Activated CD4-positive, alpha-beta T cell treated with anti-CD3 and anti-CD28 coated beads for 36 hours (primary cell): ENCODE results near the gene MAPRE2. TPM values are rescaled to one million over a fixed set of nuclear protein-coding genes. Genes with fewer than 3 reads are reported as not detected.

Experiments used
- ATAC-seq: fragments of 200-7000 bp; cut with Tn5 transposase; one replicate; pipeline ENCODE4 v1.10.0; 2021; ENCODE audit warnings: mild to moderate bottlenecking, moderate library complexity
- CTCF ChIA-PET: fragments of 350-600 bp; sonication (Branson Sonifier 250); formaldehyde crosslinking; loops from one replicate; lab custom pipeline; 2021; ENCODE audit warnings: antibody characterized with exemption; lab: Charles Lee
- POLR2A ChIA-PET: fragments of 350-600 bp; sonication (Branson Sonifier 250); formaldehyde crosslinking; loops from one replicate; lab custom pipeline; 2021; ENCODE audit warnings: antibody characterized with exemption, inconsistent platforms; lab: Charles Lee
- DNase-seq: peaks from one replicate; pipeline ENCODE4 v3.0.0-alpha.2; 2020
- H3K27ac Mint-ChIP-seq: one replicate; pipeline ENCODE4 v1.8.0; 2021; ENCODE audit warnings: mixed read lengths
- H3K27me3 Mint-ChIP-seq: one replicate; pipeline ENCODE4 v1.8.0; 2021; ENCODE audit warnings: mixed read lengths
- H3K36me3 Mint-ChIP-seq: one replicate; pipeline ENCODE4 v1.8.0; 2021; ENCODE audit warnings: low read depth, mixed read lengths
- H3K4me1 Mint-ChIP-seq: one replicate; pipeline ENCODE4 v1.8.0; 2021; ENCODE audit warnings: mixed read lengths
- H3K4me3 Mint-ChIP-seq: one replicate; pipeline ENCODE4 v1.8.0; 2021; ENCODE audit warnings: mild to moderate bottlenecking, moderate library complexity, mixed read lengths
- H3K9me3 Mint-ChIP-seq: one replicate; pipeline ENCODE4 v1.8.0; 2021; ENCODE audit warnings: low read depth, mixed read lengths
- intact Hi-C, 2 experiments: fragments of 100-400 bp; cut with DNase I in 1 of 2; cut with micrococcal nuclease in 1 of 2; formaldehyde crosslinking; loops; one replicate each; pipeline versions ENCODE4 v1.14.2 to v1.15.1; 2022 to 2024; cut with DNase I, micrococcal nuclease
- total RNA-seq, 2 experiments: library from RNA; stranded (reverse); gene quantifications; one replicate each; pipeline ENCODE4 v1.2.3, GENCODE V29; 2021

The MAPRE2 gene
- total RNA-seq, 2 experiments from 2014 or later, result 59.4 to 83.8 TPM

- CTCF ChIA-PET, result interaction anchor here (1.1 to 2.0 kb wide), 3 partner anchors 14 to 54 kb away, joined by 3 to 6 read pairs (median 4); no protein-coding TSS in a partner anchor
- POLR2A ChIA-PET, result no interaction called here
- no peaks in the 10 kb centered on the region for H3K27me3 Mint-ChIP-seq
- DNase-seq (no peak), ATAC-seq (no peak)
- no peak overlapping the region for H3K4me3 Mint-ChIP-seq
- intact Hi-C loops, result no loop called here
- H3K36me3 Mint-ChIP-seq, result peaks cover 3% of the 10 kb centered on the region
- peaks cover 43% of the 10 kb centered on the region for H3K4me1 Mint-ChIP-seq
- H3K27ac Mint-ChIP-seq, result no peak overlapping the region
- no peaks in the 10 kb centered on the region for H3K9me3 Mint-ChIP-seq
Observed at GRCh38 chr18:35060122-35060815, 19.1 kb downstream of the MAPRE2 start.

- no peak overlapping the region for H3K4me3 Mint-ChIP-seq
- ChIA-PET CTCF (interaction anchor here (1.7 kb wide), 1 partner anchor 32 kb away, joined by 3 read pairs; no protein-coding TSS in a partner anchor), POLR2A (no interaction called here)
- ATAC-seq (no peak), DNase-seq (no peak)
- intact Hi-C loops, result no loop called here
- H3K9me3 Mint-ChIP-seq, result no peaks in the 10 kb centered on the region
- no peak overlapping the region for H3K27ac Mint-ChIP-seq
- H3K4me1 Mint-ChIP-seq, result peaks cover 46% of the 10 kb centered on the region
- H3K36me3 Mint-ChIP-seq, result peaks cover 3% of the 10 kb centered on the region
- H3K27me3 Mint-ChIP-seq, result no peaks in the 10 kb centered on the region
Observed at GRCh38 chr18:35061336-35061735, 20.1 kb downstream of the MAPRE2 start.

- H3K9me3 Mint-ChIP-seq, result no peaks in the 10 kb centered on the region
- peak overlapping the region; percentile 39 for H3K27ac Mint-ChIP-seq
- no peaks in the 10 kb centered on the region for H3K27me3 Mint-ChIP-seq
- ChIA-PET CTCF (no interaction called here), POLR2A (no interaction called here)
- no peak for ATAC-seq
- DNase-seq, result no peak
- intact Hi-C loops, result no loop called here
- H3K4me3 Mint-ChIP-seq, result no peak overlapping the region
- H3K36me3 Mint-ChIP-seq, result peaks cover 3% of the 10 kb centered on the region
- H3K4me1 Mint-ChIP-seq, result peaks cover 48% of the 10 kb centered on the region
Observed at GRCh38 chr18:35061804-35062203, 20.6 kb downstream of the MAPRE2 start.

- H3K4me3 Mint-ChIP-seq, result no peak overlapping the region
- no peaks in the 10 kb centered on the region for H3K27me3 Mint-ChIP-seq
- ChIA-PET CTCF (no interaction called here), POLR2A (no interaction called here)
- intact Hi-C loops, result no loop called here
- DNase-seq (no peak), ATAC-seq (no peak)
- peaks cover 50% of the 10 kb centered on the region for H3K4me1 Mint-ChIP-seq
- no peak overlapping the region for H3K27ac Mint-ChIP-seq
- peaks cover 3% of the 10 kb centered on the region for H3K36me3 Mint-ChIP-seq
- no peaks in the 10 kb centered on the region for H3K9me3 Mint-ChIP-seq
Observed at GRCh38 chr18:35062408-35062807, 21.2 kb downstream of the MAPRE2 start.

GRCh38 chr18:35063875-35064690 lies 22.9 kb downstream of the MAPRE2 start:
- H3K36me3 Mint-ChIP-seq, result no peaks in the 10 kb centered on the region
- no peaks in the 10 kb centered on the region for H3K27me3 Mint-ChIP-seq
- DNase-seq, result no peak
- H3K4me3 Mint-ChIP-seq, result no peak overlapping the region
- ChIA-PET POLR2A (no interaction called here), CTCF (interaction anchor here (0.7 kb wide), 1 partner anchor 10 kb away, joined by 4 read pairs; no protein-coding TSS in a partner anchor)
- intact Hi-C loops, result no loop called here
- no peak overlapping the region for H3K27ac Mint-ChIP-seq
- no peaks in the 10 kb centered on the region for H3K9me3 Mint-ChIP-seq
- H3K4me1 Mint-ChIP-seq, result peaks cover 46% of the 10 kb centered on the region
- ATAC-seq, result no peak

DNA sequence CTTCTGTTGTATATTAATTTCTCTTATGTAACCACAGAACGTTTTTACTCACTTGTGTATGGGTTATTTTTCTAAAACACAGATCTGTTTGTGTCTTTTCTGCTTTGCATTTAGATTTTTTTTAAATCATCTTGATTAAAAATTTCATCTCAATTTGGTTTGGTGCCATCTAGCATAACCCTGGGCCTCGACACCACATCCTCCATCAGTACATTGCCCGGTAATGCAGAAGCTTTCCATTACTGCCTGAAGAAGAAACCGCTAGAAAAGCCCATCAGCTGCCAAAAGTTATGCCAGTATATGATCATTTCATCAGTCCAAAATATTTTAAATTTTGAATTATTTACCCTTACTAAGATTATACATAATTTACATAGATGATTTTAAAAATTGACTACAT lies 26.2 kb downstream of the MAPRE2 start:
- ChIA-PET CTCF (interaction anchor here (0.7 to 0.8 kb wide), 2 partner anchors 164 to 221 kb away, joined by 3 read pairs; no protein-coding TSS in a partner anchor), POLR2A (no interaction called here)
- ATAC-seq (no peak), DNase-seq (no peak)
- no peak overlapping the region for H3K27ac Mint-ChIP-seq
- no peaks in the 10 kb centered on the region for H3K9me3 Mint-ChIP-seq
- intact Hi-C loops, result no loop called here
- no peaks in the 10 kb centered on the region for H3K27me3 Mint-ChIP-seq
- peaks cover 13% of the 10 kb centered on the region for H3K36me3 Mint-ChIP-seq
- peaks cover 37% of the 10 kb centered on the region for H3K4me1 Mint-ChIP-seq
- no peak overlapping the region for H3K4me3 Mint-ChIP-seq

DNA sequence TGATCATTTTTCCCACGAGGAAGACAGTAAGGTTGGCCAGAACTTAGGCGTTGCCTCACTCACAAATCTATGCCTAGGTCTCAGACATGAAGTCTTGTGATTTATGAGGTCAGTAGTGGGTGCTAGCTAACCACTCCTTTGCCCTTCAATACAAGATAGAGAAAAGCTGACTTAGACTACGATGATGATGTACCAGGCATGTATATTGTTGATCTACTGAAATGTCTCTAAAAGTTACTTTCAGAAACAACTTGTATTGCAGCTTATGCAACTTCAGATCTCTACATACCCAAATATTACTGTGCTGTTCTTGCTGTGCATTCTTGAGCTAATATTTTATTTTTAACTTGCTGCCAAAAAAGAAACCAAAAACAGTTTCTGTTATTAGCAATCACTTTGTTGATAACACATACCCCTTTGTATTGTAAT lies 30.6 kb downstream of the MAPRE2 start:
- Mint-ChIP-seq H3K9me3 (no peaks in the 10 kb centered on the region), H3K4me3 (no peak overlapping the region), H3K36me3 (peaks cover 26% of the 10 kb centered on the region), H3K27ac (no peak overlapping the region), H3K4me1 (peaks cover 43% of the 10 kb centered on the region), H3K27me3 (no peaks in the 10 kb centered on the region)
- intact Hi-C loops, result no loop called here
- POLR2A ChIA-PET, result no interaction called here
- DNase-seq (no peak), ATAC-seq (peak; percentile 44)
- CTCF ChIA-PET, result interaction anchor here (0.7 to 3.2 kb wide), 4 partner anchors 14 to 43 kb away, joined by 3 to 21 read pairs (median 4); no protein-coding TSS in a partner anchor

DNA sequence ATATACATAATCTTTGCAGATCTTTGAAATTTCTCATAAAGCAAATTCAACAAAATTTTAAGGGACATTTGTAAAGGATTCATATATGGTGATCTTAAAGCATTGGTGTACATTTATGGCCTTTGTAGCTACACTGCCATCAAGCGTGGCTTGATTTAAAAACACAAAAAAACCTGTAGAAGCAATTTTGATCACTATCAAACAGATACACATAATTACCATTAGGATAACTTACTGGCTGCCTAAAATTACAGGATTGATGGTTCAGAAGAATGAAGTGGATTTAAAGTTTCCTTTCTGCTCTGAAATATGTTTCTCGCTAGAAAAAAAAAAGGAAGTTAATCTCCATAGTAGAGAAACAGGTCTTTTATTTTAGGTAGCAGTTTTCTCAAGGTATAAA lies 31.4 kb downstream of the MAPRE2 start:
- no peak overlapping the region for H3K4me3 Mint-ChIP-seq
- no peaks in the 10 kb centered on the region for H3K27me3 Mint-ChIP-seq
- ATAC-seq (no peak), DNase-seq (no peak)
- no peak overlapping the region for H3K27ac Mint-ChIP-seq
- ChIA-PET POLR2A (no interaction called here), CTCF (interaction anchor here (3.2 kb wide), 1 partner anchor 13 kb away, joined by 21 read pairs; no protein-coding TSS in a partner anchor)
- no peaks in the 10 kb centered on the region for H3K9me3 Mint-ChIP-seq
- intact Hi-C loops, result no loop called here
- peaks cover 43% of the 10 kb centered on the region for H3K4me1 Mint-ChIP-seq
- peaks cover 30% of the 10 kb centered on the region for H3K36me3 Mint-ChIP-seq

- H3K27ac Mint-ChIP-seq, result no peak overlapping the region
- H3K4me3 Mint-ChIP-seq, result no peak overlapping the region
- H3K36me3 Mint-ChIP-seq, result peaks cover 30% of the 10 kb centered on the region
- H3K9me3 Mint-ChIP-seq, result no peaks in the 10 kb centered on the region
- peaks cover 44% of the 10 kb centered on the region for H3K4me1 Mint-ChIP-seq
- CTCF ChIA-PET, result interaction anchor here (0.8 to 3.2 kb wide), 5 partner anchors 12 to 141 kb away, joined by 3 to 21 read pairs (median 5); no protein-coding TSS in a partner anchor
- DNase-seq (no peak), ATAC-seq (no peak)
- intact Hi-C loops, result no loop called here
- no peaks in the 10 kb centered on the region for H3K27me3 Mint-ChIP-seq
- POLR2A ChIA-PET, result no interaction called here
Observed at GRCh38 chr18:35073186-35074105, 32.2 kb downstream of the MAPRE2 start.

DNA sequence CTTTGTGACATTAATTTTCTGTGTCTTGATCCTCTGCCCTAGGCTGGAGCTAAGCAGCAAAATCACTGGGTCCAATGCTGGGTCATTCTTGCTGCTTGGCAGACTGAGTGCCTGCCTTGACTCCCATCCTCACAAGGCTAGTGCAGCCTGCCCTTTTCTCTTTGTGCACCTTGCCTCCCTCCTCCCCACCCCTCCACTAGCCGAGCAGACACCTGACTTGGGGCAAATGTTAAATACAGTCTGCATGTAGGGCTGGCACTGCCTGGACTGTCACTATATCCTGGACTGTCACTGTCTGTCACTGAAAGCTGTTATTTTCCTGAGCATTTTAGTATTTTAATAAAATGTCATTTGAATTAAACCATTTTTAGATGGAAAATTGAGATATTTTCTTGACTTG lies 33.4 kb downstream of the MAPRE2 start:
- DNase-seq (no peak), ATAC-seq (no peak)
- Mint-ChIP-seq H3K27ac (no peak overlapping the region), H3K27me3 (no peaks in the 10 kb centered on the region), H3K4me3 (no peak overlapping the region), H3K9me3 (no peaks in the 10 kb centered on the region), H3K4me1 (peaks cover 46% of the 10 kb centered on the region), H3K36me3 (peaks cover 40% of the 10 kb centered on the region)
- ChIA-PET POLR2A (no interaction called here), CTCF (interaction anchor here (0.8 to 3.2 kb wide), 6 partner anchors 10 to 281 kb away, joined by 3 to 21 read pairs (median 4); no protein-coding TSS in a partner anchor)
- intact Hi-C loops, result no loop called here

DNA sequence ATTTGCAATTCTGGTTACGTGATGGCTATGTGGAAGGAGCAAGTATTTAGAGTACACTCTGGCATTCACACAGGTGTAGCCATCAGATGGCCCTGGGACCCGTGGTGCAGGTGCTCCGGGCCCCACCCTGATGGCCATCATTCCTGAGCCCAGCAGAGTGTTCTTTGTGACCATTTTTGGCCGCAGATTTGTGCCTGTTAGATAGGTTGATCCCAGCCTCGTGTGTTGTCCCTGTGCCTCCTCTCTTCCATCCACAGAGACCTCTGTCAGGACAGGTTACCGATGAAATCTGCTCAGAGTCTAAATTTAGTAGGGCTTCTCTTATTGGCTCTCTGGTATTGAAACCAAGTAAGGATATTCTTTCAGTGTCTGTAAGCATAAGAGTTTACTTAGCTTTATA lies 33.9 kb downstream of the MAPRE2 start:
- no peak overlapping the region for H3K27ac Mint-ChIP-seq
- no peak for ATAC-seq
- no peak overlapping the region for H3K4me3 Mint-ChIP-seq
- no peaks in the 10 kb centered on the region for H3K27me3 Mint-ChIP-seq
- H3K36me3 Mint-ChIP-seq, result peaks cover 42% of the 10 kb centered on the region
- ChIA-PET POLR2A (no interaction called here), CTCF (interaction anchor here (1.1 to 2.0 kb wide), 3 partner anchors 10 to 280 kb away, joined by 3 to 6 read pairs (median 4); no protein-coding TSS in a partner anchor)
- peaks cover 46% of the 10 kb centered on the region for H3K4me1 Mint-ChIP-seq
- intact Hi-C loops, result no loop called here
- H3K9me3 Mint-ChIP-seq, result no peaks in the 10 kb centered on the region
- no peak for DNase-seq
